Activated B cell treated with CpG ODN at 0.5 μM for 24 hours (primary cell): ENCODE data around the gene PLIN5. TPM values are rescaled to one million over a fixed set of nuclear protein-coding genes. Genes with fewer than 3 reads are reported as not detected.
A peak's percentile ranks its signal among the peaks of the same experiment; 100 is the strongest.

ENCODE experiments used
- ATAC-seq: fragments of 200-7000 bp; cut with Tn5 transposase; one replicate; pipeline ENCODE4 v1.10.0; 2021; ENCODE audit warnings: low read depth, mild to moderate bottlenecking, moderate library complexity
- CTCF ChIA-PET: fragments of 350-600 bp; sonication (Branson Sonifier 250); formaldehyde crosslinking; loops from one replicate; lab custom pipeline; 2021; ENCODE audit warnings: antibody characterized with exemption; lab: Charles Lee
- POLR2A ChIA-PET: fragments of 350-600 bp; sonication (Branson Sonifier 250); formaldehyde crosslinking; loops from one replicate; lab custom pipeline; 2021; ENCODE audit warnings: antibody characterized with exemption; lab: Charles Lee
- DNase-seq: peaks from one replicate; pipeline ENCODE4 v3.0.0; 2022
- H3K27ac Mint-ChIP-seq: one replicate; pipeline ENCODE4 v1.8.0; 2020; ENCODE audit warnings: mixed read lengths
- H3K27me3 Mint-ChIP-seq: one replicate; pipeline ENCODE4 v1.8.0; 2021; ENCODE audit warnings: mixed read lengths
- H3K36me3 Mint-ChIP-seq: one replicate; pipeline ENCODE4 v1.8.0; 2021; ENCODE audit warnings: low read depth, mixed read lengths
- H3K4me1 Mint-ChIP-seq: one replicate; pipeline ENCODE4 v1.8.0; 2021; ENCODE audit warnings: mixed read lengths
- H3K4me3 Mint-ChIP-seq: one replicate; pipeline ENCODE4 v1.8.0; 2020; ENCODE audit warnings: mild to moderate bottlenecking, mixed read lengths
- H3K9me3 Mint-ChIP-seq: one replicate; pipeline ENCODE4 v1.8.0; 2020; ENCODE audit warnings: mixed read lengths
- CTCF ChIP-seq: fragments of 200-600 bp; IDR thresholded peaks from one replicate; pipeline ENCODE4 v1.8.0; 2022; ENCODE audit warnings: antibody characterized with exemption, mild to moderate bottlenecking
- intact Hi-C: fragments of 100-400 bp; cut with micrococcal nuclease; formaldehyde crosslinking; loops from one replicate; pipeline ENCODE4 v1.15.1; 2024
- total RNA-seq: library from RNA; stranded (reverse); gene quantifications from 2 replicates; pipeline ENCODE4 v1.2.3, GENCODE V29; 2022

PLIN5 gene
- total RNA-seq, 1 donor from 2014 or later = 0.33 TPM

DNA sequence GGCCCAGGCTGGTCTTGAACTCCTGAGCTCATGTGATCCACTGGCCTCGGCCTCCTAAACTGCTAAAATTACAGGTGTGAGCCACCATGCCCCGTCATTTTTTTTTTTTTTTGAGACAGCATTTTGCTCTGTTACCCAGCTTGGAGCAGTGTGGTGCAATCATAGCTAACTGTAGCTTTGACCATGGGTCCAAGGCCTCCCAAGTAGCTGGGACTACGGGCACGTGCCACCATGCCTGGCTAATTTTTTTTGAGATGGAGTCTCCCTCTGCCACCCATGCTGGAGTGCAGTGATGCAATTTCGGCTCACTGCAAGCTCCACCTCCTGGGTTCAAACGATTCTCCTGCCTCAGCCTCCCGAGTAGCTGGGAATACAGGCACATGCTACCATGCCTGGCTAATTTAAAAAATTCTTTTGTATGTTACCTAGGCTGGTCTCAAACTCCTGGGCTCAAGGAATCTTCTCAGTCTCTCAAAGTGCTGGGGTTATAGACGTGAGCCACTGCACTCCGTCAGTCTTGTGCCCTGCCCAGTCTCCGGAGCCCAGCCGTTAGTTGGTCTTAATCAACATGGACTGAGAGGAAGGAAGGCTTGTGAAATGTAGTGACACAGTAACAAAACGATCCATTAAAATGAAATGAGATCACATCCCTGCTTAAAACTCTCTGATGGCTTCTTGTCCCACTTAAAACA lies 6.2 kb upstream of the PLIN5 start:
- H3K4me3 Mint-ChIP-seq = no peak overlapping the region
- DNase-seq = no peak
- POLR2A ChIA-PET = interaction anchor here (0.6 kb wide), 1 partner anchor 1149 kb away, joined by 5 read pairs; no protein-coding TSS in a partner anchor
- H3K27me3 Mint-ChIP-seq = peaks cover 11% of the 10 kb centered on the region
- H3K36me3 Mint-ChIP-seq = no peaks in the 10 kb centered on the region
- CTCF ChIA-PET = interaction anchor here (1.2 kb wide), 1 partner anchor 16 kb away, joined by 5 read pairs; no protein-coding TSS in a partner anchor
- no peak for TF ChIP-seq CTCF
- H3K27ac Mint-ChIP-seq = no peak overlapping the region
- H3K4me1 Mint-ChIP-seq = peaks cover 11% of the 10 kb centered on the region
- peaks cover 2% of the 10 kb centered on the region for H3K9me3 Mint-ChIP-seq
- intact Hi-C loops = no loop called here
- ATAC-seq = no peak

GRCh38 chr19:4539693-4540581 lies 4.9 kb upstream of the PLIN5 start, which contains the start of gene LRG1:
Gene LRG1 (minus strand): TSS chr19:4540036. CDS start chr19:4540013, 23 bp downstream.
- POLR2A ChIA-PET = no interaction called here
- TF ChIP-seq CTCF = no peak
- peaks cover 2% of the 10 kb centered on the region for H3K9me3 Mint-ChIP-seq
- CTCF ChIA-PET = interaction anchor here (1.2 kb wide), 1 partner anchor 15 kb away, joined by 5 read pairs; no protein-coding TSS in a partner anchor
- DNase-seq (no peak), ATAC-seq (peak; percentile 61)
- H3K36me3 Mint-ChIP-seq = no peaks in the 10 kb centered on the region
- intact Hi-C loops = no loop called here
- H3K4me3 Mint-ChIP-seq = peak within 1 kb of the TSS; percentile 69
- H3K27ac Mint-ChIP-seq = no peak within 1 kb of the TSS
- peaks cover 15% of the 10 kb centered on the region for H3K27me3 Mint-ChIP-seq
- peaks cover 15% of the 10 kb centered on the region for H3K4me1 Mint-ChIP-seq

DNA sequence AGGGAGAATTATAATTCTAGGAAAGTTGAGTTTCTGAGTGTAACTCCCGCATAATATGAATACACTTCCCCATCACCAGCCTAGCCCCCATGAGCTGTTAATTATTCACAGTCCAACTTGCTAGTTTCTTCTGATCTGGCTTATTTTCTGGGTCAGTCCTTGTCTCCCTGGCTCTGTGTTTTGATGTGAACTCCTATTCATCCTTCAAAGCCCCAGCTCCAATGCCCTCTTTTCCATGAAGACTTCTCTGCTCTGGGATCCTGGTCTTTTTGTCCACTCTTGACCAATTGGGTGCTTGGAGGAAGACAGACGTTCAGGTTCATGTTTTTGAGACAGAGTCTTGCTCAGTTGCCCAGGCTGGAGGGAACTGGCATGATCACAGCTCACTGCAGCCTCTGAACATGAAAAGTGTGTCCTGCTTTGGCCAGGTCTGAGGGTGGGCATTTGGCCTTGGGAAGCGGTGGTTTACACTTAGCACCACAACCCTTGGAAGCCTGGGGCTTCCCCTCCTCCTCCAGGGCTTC lies 4.2 kb upstream of the PLIN5 start:
- peaks cover 15% of the 10 kb centered on the region for H3K4me1 Mint-ChIP-seq
- intact Hi-C loops = no loop called here
- POLR2A ChIA-PET = no interaction called here
- H3K36me3 Mint-ChIP-seq = no peaks in the 10 kb centered on the region
- no peak for TF ChIP-seq CTCF
- DNase-seq (no peak), ATAC-seq (no peak)
- peaks cover 2% of the 10 kb centered on the region for H3K9me3 Mint-ChIP-seq
- CTCF ChIA-PET = interaction anchor here (1.4 kb wide), 1 partner anchor 14 kb away, joined by 6 read pairs; no protein-coding TSS in a partner anchor
- H3K4me3 Mint-ChIP-seq = no peak overlapping the region
- no peak overlapping the region for H3K27ac Mint-ChIP-seq
- peaks cover 15% of the 10 kb centered on the region for H3K27me3 Mint-ChIP-seq

DNA sequence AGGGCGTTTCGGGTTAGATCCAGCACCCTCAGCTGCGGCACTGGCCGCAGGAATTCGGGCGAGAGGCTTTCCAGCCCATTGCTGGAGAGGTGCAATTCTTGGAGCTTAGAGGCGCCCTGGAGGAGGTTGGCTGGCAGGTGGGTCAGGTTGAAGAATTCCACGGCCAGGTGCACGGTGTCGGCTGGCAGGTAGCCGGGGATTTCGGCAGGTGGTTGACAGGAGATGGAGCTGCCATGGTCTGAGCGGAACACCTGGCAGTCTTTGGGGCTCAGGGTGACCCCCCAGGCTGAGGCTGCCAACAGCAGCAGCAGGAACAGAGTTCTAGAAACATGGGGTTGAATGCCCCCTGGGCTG lies 3.6 kb upstream of the PLIN5 start:
- no peak for TF ChIP-seq CTCF
- peaks cover 15% of the 10 kb centered on the region for H3K4me1 Mint-ChIP-seq
- CTCF ChIA-PET = interaction anchor here (1.4 kb wide), 1 partner anchor 14 kb away, joined by 6 read pairs; no protein-coding TSS in a partner anchor

More for the DNA sequence above, 3.6 kb upstream of the PLIN5 start:
- Mint-ChIP-seq H3K27ac (no peak overlapping the region), H3K9me3 (peaks cover 2% of the 10 kb centered on the region), H3K27me3 (peaks cover 15% of the 10 kb centered on the region), H3K4me3 (no peak overlapping the region), H3K36me3 (no peaks in the 10 kb centered on the region)
- DNase-seq (no peak), ATAC-seq (no peak)
- POLR2A ChIA-PET = no interaction called here
- intact Hi-C loops = no loop called here
